Activated T-cell treated with anti-CD3 and anti-CD28 coated beads for 24 hours (primary cell): ENCODE results near the gene PIEZO1.

Source experiments
- DNase-seq: peaks from one replicate; pipeline ENCODE4 v3.0.0-alpha.2; 2020; ENCODE audit warnings: low read depth

PIEZO1 gene

GRCh38 chr16:88721815-88722755 lies 62.9 kb downstream of the PIEZO1 start:
- no peak for DNase-seq

DNA sequence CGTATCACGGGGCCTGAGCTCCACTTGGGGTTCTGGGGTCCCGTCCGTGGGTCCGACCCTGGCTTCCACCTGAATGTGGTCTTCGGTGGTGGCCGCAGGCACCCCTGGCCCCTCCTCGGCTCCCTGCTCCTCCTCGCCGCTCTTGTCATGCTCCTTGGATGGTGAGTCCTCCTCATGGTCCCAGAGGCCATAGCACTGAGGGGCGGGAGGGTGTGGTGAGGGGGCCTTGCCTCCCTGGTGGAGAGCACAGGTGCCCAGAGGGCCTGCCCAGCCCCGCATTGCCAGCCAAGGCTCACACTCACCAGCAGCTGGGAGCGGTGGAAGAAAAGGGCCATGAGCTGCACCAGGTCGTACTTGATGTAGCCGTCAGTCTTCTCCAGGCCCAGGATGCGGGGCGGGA lies 63.8 kb downstream of the PIEZO1 start:
- no peak for DNase-seq

DNA sequence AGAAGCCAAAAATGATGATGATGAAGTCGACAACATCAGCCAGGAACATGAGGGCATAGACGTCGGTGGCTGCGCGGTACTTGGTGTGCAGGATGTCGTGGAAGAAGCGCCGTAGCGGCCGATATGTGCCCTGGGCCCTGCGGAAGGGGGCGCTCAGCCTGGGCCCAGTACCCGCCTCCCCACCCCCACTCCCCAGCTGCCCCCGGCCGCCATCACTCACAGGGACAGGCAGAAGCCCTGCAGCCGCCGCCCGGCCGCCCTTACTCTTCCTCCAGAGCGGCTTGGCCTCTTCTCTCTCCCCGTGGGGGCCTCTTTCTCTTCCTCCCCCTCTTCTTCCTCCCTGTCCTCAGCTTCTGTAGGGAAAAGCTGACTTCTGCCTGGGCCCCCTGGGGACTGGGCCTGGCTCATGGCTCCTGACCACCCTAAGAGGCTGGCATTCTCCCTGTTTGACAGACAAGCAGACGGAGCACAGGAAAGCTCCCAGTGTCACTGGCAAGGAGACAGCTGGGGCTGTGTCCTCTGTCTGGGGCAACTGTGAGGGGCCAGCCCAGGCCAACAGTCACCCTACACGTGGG lies 64.5 kb downstream of the PIEZO1 start:
- no peak for DNase-seq

- no peak for DNase-seq
These were observed 65.1 kb downstream of the PIEZO1 start for GRCh38 chr16:88719933-88720296.

DNA sequence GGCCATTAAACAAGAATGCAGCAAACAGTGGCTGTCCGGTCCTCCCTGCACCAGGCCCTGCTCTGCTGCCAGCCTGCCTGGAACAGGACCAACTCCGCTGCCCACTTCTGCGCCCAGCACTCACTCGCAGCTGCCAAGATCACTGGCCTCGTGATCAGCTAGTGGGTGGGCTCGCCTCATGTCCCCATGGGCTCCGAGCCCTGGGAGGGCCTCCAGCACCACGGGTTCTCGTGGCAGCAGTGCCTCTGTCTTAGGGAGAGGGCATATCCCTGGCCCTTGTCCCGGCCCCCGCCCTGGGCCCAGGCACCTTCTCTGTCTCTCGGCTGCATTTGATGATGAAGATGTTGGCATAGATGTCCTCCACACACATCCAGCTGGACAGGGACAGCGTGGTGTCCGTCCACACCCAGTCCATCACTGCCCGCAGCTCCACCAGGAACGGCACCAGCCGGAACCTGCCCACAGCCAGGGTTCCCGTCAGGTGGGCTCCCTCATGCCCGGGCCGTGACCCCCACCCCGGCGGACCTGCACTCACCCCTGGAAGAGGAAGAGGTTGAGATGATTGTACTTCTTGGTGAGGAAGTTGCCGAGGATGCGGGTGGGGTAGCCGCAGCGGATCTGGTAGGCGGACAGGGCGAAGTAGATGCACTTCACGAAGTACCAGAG lies 65.6 kb downstream of the PIEZO1 start:
- no peak for DNase-seq

GRCh38 chr16:88718178-88718577 lies 66.8 kb downstream of the PIEZO1 start:
- no peak for DNase-seq

DNA sequence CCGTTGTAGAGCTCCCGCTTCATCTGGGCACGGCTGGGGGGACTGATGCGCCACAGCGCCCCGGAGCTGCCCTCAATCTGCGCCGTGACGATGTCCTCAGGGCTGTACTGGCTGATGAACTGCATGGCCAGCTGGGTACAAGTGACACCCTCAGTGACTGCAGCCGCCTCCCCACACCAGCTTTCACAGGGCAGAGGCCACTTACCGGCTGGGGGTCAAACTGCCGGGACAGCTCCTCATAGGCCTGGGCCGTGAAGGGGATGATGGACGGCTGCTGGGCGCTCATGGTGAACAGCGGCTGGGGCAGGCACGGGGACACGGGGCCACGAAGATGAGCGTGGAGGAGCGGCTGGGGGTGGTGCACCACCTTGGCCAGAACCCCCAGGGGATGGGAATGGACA lies 68.4 kb downstream of the PIEZO1 start:
- no peak for DNase-seq

GRCh38 chr16:88716201-88716600 lies 68.8 kb downstream of the PIEZO1 start:
- DNase-seq: no peak

- no peak for DNase-seq
These were observed 69.5 kb downstream of the PIEZO1 start for GRCh38 chr16:88715312-88716190.

DNA sequence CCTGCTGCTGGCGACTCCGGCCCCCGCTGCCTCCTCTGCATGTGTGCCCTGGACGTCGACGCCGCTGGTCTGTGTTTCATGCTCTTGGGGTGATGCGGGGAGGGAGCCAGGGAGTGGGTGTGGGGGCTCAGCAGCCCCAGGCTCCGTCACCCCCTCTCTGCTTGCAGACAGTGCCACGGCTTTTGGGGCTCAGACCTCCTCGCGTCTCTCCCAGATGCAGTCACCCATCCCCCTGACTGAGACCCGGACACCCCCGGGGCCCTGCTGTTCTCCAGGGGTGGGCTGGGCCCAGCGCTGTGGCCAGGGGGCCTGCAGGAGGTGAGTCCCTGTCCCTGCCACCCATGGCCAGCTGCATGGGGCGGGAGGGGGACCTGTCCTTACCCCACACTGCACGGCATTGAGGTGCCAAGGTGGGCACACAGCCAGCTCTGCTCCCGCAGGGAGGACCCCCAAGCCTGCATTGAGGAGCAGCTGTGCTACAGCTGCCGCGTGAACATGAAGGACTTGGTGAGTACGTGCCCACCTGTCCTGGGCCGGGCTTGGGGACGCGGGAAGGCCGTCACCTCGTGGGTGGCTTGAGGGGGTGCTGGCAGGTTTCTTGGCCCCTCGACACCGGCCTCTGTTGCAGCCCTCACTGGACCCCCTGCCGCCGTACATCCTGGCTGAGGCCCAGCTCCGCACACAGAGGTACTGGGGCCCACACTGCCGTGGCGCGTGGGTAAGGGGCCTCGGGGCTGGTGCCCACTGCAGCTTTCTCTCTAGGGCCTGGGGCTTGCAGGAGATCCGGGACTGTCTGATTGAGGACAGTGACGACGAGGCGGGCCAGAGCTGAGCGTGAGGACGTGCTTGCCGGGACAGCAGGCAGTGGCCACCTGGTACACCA lies 70.4 kb downstream of the PIEZO1 start:
- DNase-seq: no peak

DNA sequence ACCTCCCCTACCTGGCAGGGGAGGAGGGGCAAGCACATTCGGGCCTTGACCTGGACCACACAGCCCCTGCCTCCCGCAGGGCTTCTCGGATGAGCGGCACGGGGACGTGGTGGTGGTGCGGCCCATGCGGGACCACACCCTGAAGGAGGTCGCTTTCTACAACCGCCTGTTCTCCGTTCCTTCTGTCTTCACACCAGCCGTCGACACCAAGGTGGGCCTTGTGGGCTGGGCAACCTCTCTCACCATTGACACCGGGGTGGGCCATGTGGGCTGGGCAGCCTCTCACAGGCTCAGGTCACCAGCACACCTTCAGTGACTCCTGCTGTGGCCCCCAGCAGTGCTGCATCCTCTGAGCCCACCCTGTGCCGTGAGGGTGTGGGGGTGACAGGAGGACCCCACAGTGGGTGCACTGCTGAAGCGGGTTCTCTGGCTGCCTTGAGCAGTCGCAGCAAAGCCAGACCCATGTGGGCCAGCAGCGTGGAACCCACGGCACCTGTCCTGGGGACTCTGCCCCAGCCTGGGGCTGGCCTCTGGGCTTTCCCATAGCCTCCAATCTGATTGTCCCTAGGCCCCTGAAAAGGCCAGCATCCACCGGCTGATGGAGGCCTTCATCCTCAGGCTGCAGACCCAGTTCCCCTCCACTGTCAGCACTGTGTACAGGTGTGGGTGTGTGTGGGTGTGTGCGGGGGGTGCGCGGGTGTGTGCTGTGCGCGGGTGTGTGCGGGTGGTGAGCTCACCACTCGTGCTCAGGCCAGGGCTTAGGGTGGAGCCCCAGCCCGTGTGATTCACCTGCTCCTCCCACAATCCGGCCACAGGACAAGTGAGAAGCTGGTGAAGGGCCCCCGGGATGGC lies 71.2 kb downstream of the PIEZO1 start:
- DNase-seq: no peak

GRCh38 chr16:88713054-88713453 lies 72.0 kb downstream of the PIEZO1 start:
- no peak for DNase-seq

- DNase-seq: no peak
These were observed 72.5 kb downstream of the PIEZO1 start for GRCh38 chr16:88712362-88712979.

GRCh38 chr16:88711750-88712340 lies 73.2 kb downstream of the PIEZO1 start:
- DNase-seq: no peak

- no peak for DNase-seq
These were observed 74.5 kb downstream of the PIEZO1 start for GRCh38 chr16:88710556-88710955.

GRCh38 chr16:88706965-88707826 lies 77.8 kb downstream of the PIEZO1 start:
- no peak for DNase-seq

DNA sequence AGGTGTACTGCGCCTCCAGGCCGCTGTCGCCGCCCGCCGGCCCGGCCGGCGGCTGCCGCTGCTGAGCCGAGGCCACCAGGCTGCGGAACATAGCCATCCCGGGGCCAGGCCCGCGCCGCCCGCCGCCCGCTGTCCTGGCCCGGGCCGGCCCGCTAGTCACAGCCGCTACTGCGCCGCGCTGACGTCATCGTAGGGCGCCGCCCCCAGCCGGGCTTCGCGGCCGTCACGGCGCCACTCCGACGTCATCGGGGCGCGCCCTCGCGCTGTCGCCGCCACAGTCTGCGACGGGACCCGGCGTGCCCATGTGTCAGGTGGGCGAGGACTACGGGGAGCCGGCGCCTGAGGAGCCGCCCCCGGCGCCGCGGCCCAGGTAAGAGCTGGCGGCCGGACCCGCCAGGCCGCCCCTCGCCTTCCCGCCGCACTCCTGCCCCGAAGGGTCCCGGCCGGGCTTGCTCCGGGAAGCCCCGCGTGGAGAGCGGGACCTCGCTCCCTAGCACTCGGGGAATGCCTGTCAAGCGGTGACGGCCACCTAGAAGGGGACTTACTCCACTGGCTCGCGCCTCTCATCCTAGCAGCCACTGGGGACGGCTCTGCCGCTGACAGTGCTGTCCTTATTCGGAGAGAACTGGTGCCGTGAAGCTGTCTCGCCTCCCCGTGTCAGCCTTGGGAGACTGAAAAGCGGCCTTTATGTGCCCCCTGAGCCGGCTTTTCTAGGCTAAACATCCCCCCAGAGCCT lies 78.6 kb downstream of the PIEZO1 start, which contains the start of the genes CTU2 and RNF166:
CTU2 (plus strand) TSS at position 275 of the 736 bp plus-strand sequence; CDS start at position 303, 28 bp downstream.
RNF166 (minus strand) TSS at position 180 of the 736 bp plus-strand sequence; CDS start at position 97, 83 bp downstream.
- DNase-seq: peak; percentile 90
